H7 (cell line): ENCODE data around the gene ANO10. TPM values are rescaled to one million over a fixed set of nuclear protein-coding genes. Genes with fewer than 3 reads are reported as not detected.
"Not testable (repeated sequence)": the region's sequence is repeated elsewhere in the genome, so short reads cannot be mapped to it uniquely, and the experiment has no call there.

Source experiments
- DNase-seq: peaks from one replicate; pipeline ENCODE4 v3.0.0; 2012
- H3K27me3 ChIP-seq: 2 replicates; pipeline ENCODE4 v1.6.0; 2011; ENCODE audit warnings: mild to moderate bottlenecking, low read length; ENCODE audit not compliant: control insufficient read depth, insufficient read depth
- H3K36me3 ChIP-seq: replicated peaks from 2 replicates; pipeline ENCODE4 v1.5.1; 2011; ENCODE audit warnings: low read length; ENCODE audit not compliant: control insufficient read depth, insufficient read depth
- H3K4me3 ChIP-seq: 2 replicates; pipeline ENCODE4 v1.5.1; 2011; ENCODE audit warnings: low read depth, mild to moderate bottlenecking, control low read depth, low read length, moderate library complexity; ENCODE audit not compliant: insufficient read depth
- total RNA-seq: library from RNA; depleted of rRNA; stranded (reverse); fragments of >200 nt; shearing (Covaris generic); gene quantifications from 2 replicates; pipeline ENCODE4 v1.2.3, GENCODE V29; 2014

The ANO10 gene
- total RNA-seq, 1 experiment from 2014 or later = 23.4 TPM

DNA sequence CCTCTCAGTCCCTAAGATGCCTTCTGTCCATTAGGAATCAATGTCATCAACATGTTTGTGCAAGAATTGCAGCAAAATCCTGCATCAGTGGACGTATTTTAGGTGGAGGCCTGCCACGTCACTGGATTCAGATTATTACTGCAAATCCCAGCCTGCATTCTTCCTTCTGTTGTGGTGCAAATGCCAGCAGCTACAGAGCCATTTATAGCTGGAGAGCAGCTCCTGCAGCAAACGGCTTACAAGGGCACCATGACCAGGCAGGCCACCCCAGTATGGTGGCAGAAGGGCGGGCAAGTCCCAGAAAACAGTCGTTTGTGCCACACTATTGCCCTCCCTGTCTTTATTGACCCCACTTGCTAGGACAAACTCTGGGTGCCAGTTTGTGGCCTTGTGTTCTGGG is 260.7 kb downstream of the ANO10 start:
- no peak overlapping the region for H3K4me3 ChIP-seq
- no peak for DNase-seq
- no peaks in the 10 kb centered on the region for H3K27me3 ChIP-seq
- H3K36me3 ChIP-seq = no peaks in the 10 kb centered on the region; the same call in 1 of the 2 replicates

GRCh38 chr3:43356033-43356432 is 265.8 kb downstream of the ANO10 start:
- not testable (repeated sequence) for H3K27me3 ChIP-seq, H3K4me3 ChIP-seq, DNase-seq, H3K36me3 ChIP-seq

GRCh38 chr3:43353923-43354670 is 267.7 kb downstream of the ANO10 start:
- H3K27me3 ChIP-seq = no peaks in the 10 kb centered on the region
- H3K36me3 ChIP-seq = peaks cover 1% of the 10 kb centered on the region
- H3K4me3 ChIP-seq = no peak overlapping the region
- no peak for DNase-seq

DNA sequence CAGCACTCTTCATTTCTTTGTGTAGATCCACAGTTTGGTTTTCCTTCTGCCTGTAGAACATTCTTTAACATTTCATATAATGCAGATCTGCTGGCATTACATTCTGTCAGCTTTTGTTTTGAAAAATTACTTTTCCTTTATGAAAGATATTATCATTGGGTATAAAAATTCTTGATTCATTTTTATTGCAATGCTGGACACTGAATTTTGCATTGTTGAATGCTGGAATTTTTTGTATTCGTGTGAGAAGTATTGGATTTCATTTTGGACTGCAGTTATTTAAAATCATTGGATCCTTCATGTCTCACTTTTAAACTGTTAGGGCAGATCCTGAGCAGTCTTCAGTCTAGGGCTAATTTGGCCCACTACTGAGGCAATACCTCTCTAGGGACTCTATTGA is 268.4 kb downstream of the ANO10 start:
- no peak for DNase-seq
- Histone ChIP-seq H3K27me3 (no peaks in the 10 kb centered on the region), H3K36me3 (peaks cover 1% of the 10 kb centered on the region), H3K4me3 (no peak overlapping the region)

GRCh38 chr3:43349716-43350115 is 272.1 kb downstream of the ANO10 start:
- DNase-seq = no peak
- peaks cover 3% of the 10 kb centered on the region for H3K36me3 ChIP-seq
- no peak overlapping the region for H3K4me3 ChIP-seq
- H3K27me3 ChIP-seq = no peaks in the 10 kb centered on the region

- Histone ChIP-seq H3K36me3 (peaks cover 3% of the 10 kb centered on the region), H3K27me3 (no peaks in the 10 kb centered on the region), H3K4me3 (no peak overlapping the region)
- no peak for DNase-seq
These were observed 272.8 kb downstream of the ANO10 start for GRCh38 chr3:43348852-43349574.

- H3K4me3 ChIP-seq = no peak overlapping the region
- DNase-seq = no peak
- H3K36me3 ChIP-seq = peaks cover 3% of the 10 kb centered on the region
- H3K27me3 ChIP-seq = no peaks in the 10 kb centered on the region
These were observed 273.5 kb downstream of the ANO10 start for GRCh38 chr3:43348350-43348749.

- Histone ChIP-seq H3K36me3 (peaks cover 3% of the 10 kb centered on the region), H3K4me3 (no peak overlapping the region), H3K27me3 (no peaks in the 10 kb centered on the region)
- no peak for DNase-seq
These were observed 274.0 kb downstream of the ANO10 start for GRCh38 chr3:43347774-43348173.

- Histone ChIP-seq H3K36me3 (peaks cover 3% of the 10 kb centered on the region), H3K4me3 (no peak overlapping the region), H3K27me3 (no peaks in the 10 kb centered on the region)
- no peak for DNase-seq
These were observed 274.6 kb downstream of the ANO10 start for GRCh38 chr3:43346978-43347749.

DNA sequence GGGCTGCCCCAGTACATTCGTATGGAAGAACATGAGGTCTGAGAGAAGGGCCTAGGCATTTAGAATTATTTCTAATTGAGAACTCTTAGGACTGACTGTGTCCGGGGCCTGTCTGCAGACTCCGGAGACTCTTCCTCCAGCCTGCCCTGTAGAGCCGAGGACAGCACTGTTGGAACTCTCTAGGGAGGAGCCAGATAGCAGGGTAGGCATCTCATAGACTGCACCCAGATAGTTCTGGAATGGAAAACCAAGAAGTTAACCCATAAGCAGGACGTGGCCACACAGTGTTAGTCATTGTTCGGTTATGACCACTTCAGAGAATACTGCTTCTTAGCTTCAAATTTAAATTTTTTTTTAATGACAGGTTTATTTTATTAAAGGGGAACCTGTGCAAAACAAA is 275.9 kb downstream of the ANO10 start:
- Histone ChIP-seq H3K4me3 (no peak overlapping the region), H3K36me3 (peaks cover 3% of the 10 kb centered on the region), H3K27me3 (no peaks in the 10 kb centered on the region)
- no peak for DNase-seq

DNA sequence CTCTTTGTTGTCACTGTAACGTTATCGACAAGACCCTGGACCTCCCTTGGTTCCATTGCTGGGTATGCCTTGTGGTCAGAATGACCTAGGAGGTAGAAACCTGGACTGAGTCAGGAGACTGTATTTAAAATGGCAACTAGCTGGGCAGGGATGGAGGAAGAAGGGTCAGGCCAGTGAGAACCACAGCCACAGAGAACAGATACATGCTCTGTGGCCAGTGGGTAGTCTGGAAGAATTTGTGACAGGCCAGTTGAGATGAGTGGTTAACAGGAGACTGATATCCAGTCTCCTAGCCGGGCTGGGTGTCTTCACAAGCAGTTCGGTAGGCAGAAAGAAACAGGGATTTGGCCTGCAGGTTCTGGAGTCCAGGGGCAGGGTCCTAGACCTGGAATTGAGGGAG is 276.6 kb downstream of the ANO10 start:
- Histone ChIP-seq H3K27me3 (no peaks in the 10 kb centered on the region), H3K36me3 (peaks cover 3% of the 10 kb centered on the region), H3K4me3 (no peak overlapping the region)

GRCh38 chr3:43344520-43344919 is 277.3 kb downstream of the ANO10 start:
- Histone ChIP-seq H3K36me3 (peaks cover 2% of the 10 kb centered on the region; the same call in 1 of the 2 replicates), H3K4me3 (no peak overlapping the region), H3K27me3 (no peaks in the 10 kb centered on the region)
- no peak for DNase-seq

More for the DNA sequence above, 276.6 kb downstream of the ANO10 start:
- DNase-seq = no peak

DNA sequence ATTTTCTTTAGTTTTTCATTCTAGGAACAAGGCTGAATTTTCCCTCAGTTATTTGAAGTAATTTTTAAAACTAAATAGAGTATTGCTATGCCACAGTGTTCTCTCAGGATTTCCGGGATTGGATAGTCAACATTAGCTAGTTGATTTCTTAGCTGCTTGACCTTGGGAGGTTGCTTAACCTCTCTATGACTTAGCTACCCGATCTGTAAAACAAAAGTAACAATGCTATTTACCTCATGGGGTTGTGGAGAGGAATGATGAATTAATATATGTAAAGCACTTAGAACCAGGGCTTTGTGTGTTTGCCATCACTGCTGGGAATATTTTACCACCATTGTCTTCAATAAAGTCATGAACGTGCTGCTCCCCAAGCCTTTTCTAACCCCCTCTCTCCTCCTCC is 278.0 kb downstream of the ANO10 start:
- Histone ChIP-seq H3K27me3 (no peaks in the 10 kb centered on the region), H3K4me3 (no peak overlapping the region), H3K36me3 (peaks cover 2% of the 10 kb centered on the region; the same call in 1 of the 2 replicates)
- DNase-seq = no peak

GRCh38 chr3:43343185-43343584 is 278.6 kb downstream of the ANO10 start:
- Histone ChIP-seq H3K36me3 (peaks cover 2% of the 10 kb centered on the region; the same call in 1 of the 2 replicates), H3K4me3 (no peak overlapping the region), H3K27me3 (no peaks in the 10 kb centered on the region)
- DNase-seq = no peak
